GM10266 (cell line): ENCODE data around the gene CARD8.

Experiments used
- DNase-seq: peaks from one replicate; pipeline ENCODE4 v3.0.0; 2012; ENCODE audit errors: extremely low spot score
- CTCF ChIP-seq: IDR thresholded peaks from 2 replicates; pipeline ENCODE4 v1.5.1; 2012; ENCODE audit warnings: mild to moderate bottlenecking, low read depth; ENCODE audit not compliant: control insufficient read depth, insufficient read depth; ENCODE audit errors: missing control alignments

The CARD8 gene

GRCh38 chr19:48190885-48191284 is 64.8 kb downstream of the CARD8 start:
- DNase-seq: no peak
- TF ChIP-seq CTCF: no peak

- no peak for DNase-seq
- no peak for TF ChIP-seq CTCF
These were observed 65.3 kb downstream of the CARD8 start for GRCh38 chr19:48190288-48190884.

GRCh38 chr19:48186541-48186991 is 69.1 kb downstream of the CARD8 start:
- DNase-seq: peak; percentile 47
- TF ChIP-seq CTCF: no peak

GRCh38 chr19:48186015-48186414 is 69.7 kb downstream of the CARD8 start:
- no peak for DNase-seq
- no peak for TF ChIP-seq CTCF

- no peak for DNase-seq
- TF ChIP-seq CTCF: no peak
These were observed 72.4 kb downstream of the CARD8 start for GRCh38 chr19:48183356-48183755.

- no peak for DNase-seq
- no peak for TF ChIP-seq CTCF
These were observed 73.3 kb downstream of the CARD8 start for GRCh38 chr19:48182434-48182833.

GRCh38 chr19:48181505-48181904 is 74.2 kb downstream of the CARD8 start:
- DNase-seq: no peak
- TF ChIP-seq CTCF: no peak
